ENCODE measurements around the gene BAZ1B.
"Not testable (repeated sequence)": the region's sequence is repeated elsewhere in the genome, so short reads cannot be mapped to it uniquely, and the experiment has no call there.

Gene BAZ1B

DNA sequence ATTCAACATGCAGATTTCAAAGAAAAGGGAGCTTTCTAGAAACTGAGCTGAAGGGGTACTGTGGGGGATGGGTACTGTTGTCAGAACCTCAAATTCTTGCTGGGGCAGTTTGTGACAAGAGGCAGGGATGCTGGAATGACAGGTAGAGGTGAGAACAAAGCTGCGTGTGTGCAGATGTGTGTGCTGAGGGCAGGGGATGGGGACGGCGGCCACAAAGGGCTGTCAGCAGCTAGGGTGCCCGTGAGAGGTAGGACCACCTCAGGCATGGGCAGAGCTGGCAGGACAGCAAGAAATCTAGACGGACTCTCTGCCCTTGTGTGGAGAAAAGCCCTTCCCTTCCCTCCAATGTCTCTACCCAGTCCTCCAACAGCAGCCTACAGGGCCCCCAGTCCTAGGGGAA lies 14.4 kb upstream of the BAZ1B start:
- no peak overlapping the region for H3K27ac ChIP-seq (ENCODE audit: low read depth, low read length)
- no peak overlapping the region for H3K4me3 ChIP-seq (ENCODE audit: low read length)
- no peaks in the 10 kb centered on the region for H3K9me2 ChIP-seq (replicated peaks; ENCODE audit: control insufficient read depth, low read length)
- no peaks in the 10 kb centered on the region for H3K4me1 ChIP-seq (ENCODE audit: control insufficient read depth, low read length)
- H4K20me1 ChIP-seq (ENCODE audit: control insufficient read depth, insufficient read depth, low read depth, low read length): no peaks in the 10 kb centered on the region
- no peaks in the 10 kb centered on the region for H3K9me3 ChIP-seq (ENCODE audit: control insufficient read depth, insufficient read depth, low read length)
- peaks cover 3% of the 10 kb centered on the region; the same call in 1 of the 2 replicates for H3F3A ChIP-seq (ENCODE audit: control insufficient read depth, insufficient read depth)
- TF ChIP-seq, protein P1, sequence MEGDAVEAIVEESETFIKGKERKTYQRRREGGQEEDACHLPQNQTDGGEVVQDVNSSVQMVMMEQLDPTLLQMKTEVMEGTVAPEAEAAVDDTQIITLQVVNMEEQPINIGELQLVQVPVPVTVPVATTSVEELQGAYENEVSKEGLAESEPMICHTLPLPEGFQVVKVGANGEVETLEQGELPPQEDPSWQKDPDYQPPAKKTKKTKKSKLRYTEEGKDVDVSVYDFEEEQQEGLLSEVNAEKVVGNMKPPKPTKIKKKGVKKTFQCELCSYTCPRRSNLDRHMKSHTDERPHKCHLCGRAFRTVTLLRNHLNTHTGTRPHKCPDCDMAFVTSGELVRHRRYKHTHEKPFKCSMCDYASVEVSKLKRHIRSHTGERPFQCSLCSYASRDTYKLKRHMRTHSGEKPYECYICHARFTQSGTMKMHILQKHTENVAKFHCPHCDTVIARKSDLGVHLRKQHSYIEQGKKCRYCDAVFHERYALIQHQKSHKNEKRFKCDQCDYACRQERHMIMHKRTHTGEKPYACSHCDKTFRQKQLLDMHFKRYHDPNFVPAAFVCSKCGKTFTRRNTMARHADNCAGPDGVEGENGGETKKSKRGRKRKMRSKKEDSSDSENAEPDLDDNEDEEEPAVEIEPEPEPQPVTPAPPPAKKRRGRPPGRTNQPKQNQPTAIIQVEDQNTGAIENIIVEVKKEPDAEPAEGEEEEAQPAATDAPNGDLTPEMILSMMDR (IDR thresholded peaks at IDR 0.05; ENCODE audit: low read depth, low read length, poor library complexity, severe bottlenecking): no peak
- TF ChIP-seq EZH2phosphoT487 (IDR thresholded peaks at IDR 0.05; ENCODE audit: borderline replicate concordance, low read length): no peak
- H3K79me2 ChIP-seq (ENCODE audit: control insufficient read depth, low read length): no peaks in the 10 kb centered on the region
- H3K4me2 ChIP-seq (ENCODE audit: low read length): no peak overlapping the region
- peaks cover 55% of the 10 kb centered on the region for H3K36me3 ChIP-seq (ENCODE audit: control insufficient read depth, low read length)
- no peaks in the 10 kb centered on the region for H3K27me3 ChIP-seq (ENCODE audit: control insufficient read depth, low read length)

DNA sequence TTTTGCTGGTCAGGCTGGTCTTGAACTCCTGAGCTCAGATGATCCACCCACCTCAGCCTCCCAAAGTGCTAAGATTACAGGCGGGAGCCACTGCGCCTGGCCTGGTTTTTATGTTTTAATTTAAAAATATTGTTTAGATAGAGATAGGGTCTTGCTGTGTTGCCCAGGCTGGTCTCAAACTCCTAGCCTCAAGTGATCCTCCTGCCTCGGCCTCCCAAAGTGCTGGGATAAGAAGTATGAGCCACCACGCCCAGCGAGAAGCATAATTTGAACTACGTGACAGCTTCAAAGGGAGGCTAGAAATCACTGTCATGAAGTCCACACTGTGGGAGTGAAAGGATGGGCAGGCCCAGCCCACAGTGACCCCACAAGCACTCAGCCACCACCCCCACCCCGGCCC lies 13.8 kb upstream of the BAZ1B start:
- H3K27me3 ChIP-seq (ENCODE audit: control insufficient read depth, low read length); H3K9me3 ChIP-seq (ENCODE audit: control insufficient read depth, insufficient read depth, low read length); H3K27ac ChIP-seq (ENCODE audit: low read depth, low read length); H4K20me1 ChIP-seq (ENCODE audit: control insufficient read depth, insufficient read depth, low read depth, low read length); H3K4me2 ChIP-seq (ENCODE audit: low read length); H3F3A ChIP-seq (ENCODE audit: control insufficient read depth, insufficient read depth); H3K79me2 ChIP-seq (ENCODE audit: control insufficient read depth, low read length); H3K4me1 ChIP-seq (ENCODE audit: control insufficient read depth, low read length); H3K9me2 ChIP-seq (replicated peaks; ENCODE audit: control insufficient read depth, low read length); H3K4me3 ChIP-seq (ENCODE audit: low read length): not testable (repeated sequence)
- peaks cover 52% of the 10 kb centered on the region for H3K36me3 ChIP-seq (ENCODE audit: control insufficient read depth, low read length)

DNA sequence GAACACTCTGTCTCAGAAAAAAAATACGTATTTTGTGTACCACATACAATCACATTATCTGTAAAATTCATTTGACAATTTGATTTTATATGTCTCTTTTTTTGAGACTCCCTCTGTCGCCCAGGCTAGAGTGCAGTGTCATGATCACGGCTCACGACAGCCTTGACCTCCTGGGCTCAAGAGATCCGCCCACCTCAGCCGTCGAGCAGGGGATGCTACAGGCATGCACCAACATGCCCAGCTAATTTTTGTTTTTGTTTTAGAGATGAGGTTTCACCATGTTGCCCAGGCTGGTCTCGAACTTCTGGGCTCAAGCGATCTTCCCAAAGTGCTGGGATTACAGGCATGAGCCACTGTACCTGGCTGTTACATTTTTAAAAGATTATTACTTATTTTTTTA lies 11.6 kb upstream of the BAZ1B start:
- H3K4me1 ChIP-seq (ENCODE audit: control insufficient read depth, low read length): no peaks in the 10 kb centered on the region
- H3F3A ChIP-seq (ENCODE audit: control insufficient read depth, insufficient read depth): peaks cover 3% of the 10 kb centered on the region; the same call in 1 of the 2 replicates
- no peaks in the 10 kb centered on the region for H4K20me1 ChIP-seq (ENCODE audit: control insufficient read depth, insufficient read depth, low read depth, low read length)
- H3K27me3 ChIP-seq (ENCODE audit: control insufficient read depth, low read length): no peaks in the 10 kb centered on the region
- H3K79me2 ChIP-seq (ENCODE audit: control insufficient read depth, low read length): no peaks in the 10 kb centered on the region
- no peak for TF ChIP-seq EZH2phosphoT487 (IDR thresholded peaks at IDR 0.05; ENCODE audit: borderline replicate concordance, low read length)
- TF ChIP-seq, protein P1 (IDR thresholded peaks at IDR 0.05; ENCODE audit: low read depth, low read length, poor library complexity, severe bottlenecking): no peak
- no peak overlapping the region for H3K4me2 ChIP-seq (ENCODE audit: low read length)
- H3K27ac ChIP-seq (ENCODE audit: low read depth, low read length): no peak overlapping the region
- H3K9me3 ChIP-seq (ENCODE audit: control insufficient read depth, insufficient read depth, low read length): no peaks in the 10 kb centered on the region
- no peaks in the 10 kb centered on the region for H3K9me2 ChIP-seq (replicated peaks; ENCODE audit: control insufficient read depth, low read length)
- no peak overlapping the region for H3K4me3 ChIP-seq (ENCODE audit: low read length)
- peaks cover 36% of the 10 kb centered on the region for H3K36me3 ChIP-seq (ENCODE audit: control insufficient read depth, low read length)

DNA sequence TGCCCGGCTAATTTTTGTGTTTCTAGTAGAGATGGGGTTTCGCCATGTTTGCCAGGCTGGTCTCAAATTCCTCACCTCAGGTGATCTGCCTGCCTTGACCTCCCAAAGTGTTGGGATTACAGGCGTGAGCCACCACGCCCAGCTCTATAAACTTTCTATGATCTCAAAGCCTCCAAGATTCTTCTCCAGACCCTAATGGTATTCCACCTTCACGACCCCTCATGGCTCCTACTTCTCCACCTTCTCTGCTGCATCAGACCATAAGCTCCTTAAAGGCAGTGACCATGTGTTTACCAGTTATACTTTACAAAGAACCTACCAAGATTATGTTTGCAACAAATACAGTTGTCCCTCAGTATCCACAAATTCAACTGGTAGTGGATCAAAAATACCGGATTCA lies 10.1 kb upstream of the BAZ1B start:
- Histone ChIP-seq H3K4me2 (ENCODE audit: low read length) (no peak overlapping the region), H4K20me1 (ENCODE audit: control insufficient read depth, insufficient read depth, low read depth, low read length) (no peaks in the 10 kb centered on the region), H3K27ac (ENCODE audit: low read depth, low read length) (no peak overlapping the region), H3K4me1 (ENCODE audit: control insufficient read depth, low read length) (peaks cover 8% of the 10 kb centered on the region), H3K9me3 (ENCODE audit: control insufficient read depth, insufficient read depth, low read length) (no peaks in the 10 kb centered on the region), H3K9me2 (replicated peaks; ENCODE audit: control insufficient read depth, low read length) (no peaks in the 10 kb centered on the region), H3K27me3 (ENCODE audit: control insufficient read depth, low read length) (no peaks in the 10 kb centered on the region), H3K4me3 (ENCODE audit: low read length) (no peak overlapping the region), H3K79me2 (ENCODE audit: control insufficient read depth, low read length) (no peaks in the 10 kb centered on the region), H3K36me3 (ENCODE audit: control insufficient read depth, low read length) (peaks cover 23% of the 10 kb centered on the region), H3F3A (ENCODE audit: control insufficient read depth, insufficient read depth) (peaks cover 12% of the 10 kb centered on the region)
- no peak for TF ChIP-seq EZH2phosphoT487 (IDR thresholded peaks at IDR 0.05; ENCODE audit: borderline replicate concordance, low read length)
- TF ChIP-seq, protein P1 (IDR thresholded peaks at IDR 0.05; ENCODE audit: low read depth, low read length, poor library complexity, severe bottlenecking): no peak
